Measurements from ENCODE around the gene RALGAPA2. TPM values are rescaled to one million over a fixed set of nuclear protein-coding genes. Genes with fewer than 3 reads are reported as not detected.

Gene RALGAPA2
- total and polyA plus RNA-seq, 7 donors, result 8.4 to 23.2 (median 18.5) TPM

DNA sequence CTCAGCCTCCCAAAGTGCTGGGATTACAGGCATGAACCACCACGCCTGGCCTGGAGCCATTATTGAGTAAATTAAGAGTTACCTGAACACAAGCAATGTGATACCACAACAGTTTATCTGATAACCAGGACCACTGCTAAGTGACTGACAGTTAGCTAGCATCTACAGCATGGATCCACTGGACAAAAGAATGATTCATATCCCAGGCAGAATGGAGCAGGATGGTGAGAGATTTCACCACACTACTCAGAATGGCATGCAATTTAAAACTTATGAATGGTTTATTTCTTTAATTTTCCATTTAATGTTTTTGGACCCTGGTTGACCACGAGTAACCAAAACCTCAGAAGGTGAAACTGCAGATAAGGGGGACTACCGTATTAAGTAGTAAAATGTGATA lies 48.6 kb downstream of the RALGAPA2 start:
- 86 to 91% methylated on average over 3 of the region's 3 CpGs for WGBS, 2 donors
- Histone ChIP-seq H3K36me3 (no peaks in the 10 kb centered on the region), H3K27me3 (no peaks in the 10 kb centered on the region), H3K27ac (no peak overlapping the region), H3K4me3 (no peak overlapping the region), H3K9me3 (no peaks in the 10 kb centered on the region), H3K4me1 (no peaks in the 10 kb centered on the region)
- intact Hi-C loops (cut with DNase I), result loop anchor here (5.0 kb wide), 1 partner anchor 158 kb away; no protein-coding TSS in a partner anchor
- no peak for DNase-seq
- TF ChIP-seq EP300 (IDR thresholded peaks at IDR 0.05), result no peak

DNA sequence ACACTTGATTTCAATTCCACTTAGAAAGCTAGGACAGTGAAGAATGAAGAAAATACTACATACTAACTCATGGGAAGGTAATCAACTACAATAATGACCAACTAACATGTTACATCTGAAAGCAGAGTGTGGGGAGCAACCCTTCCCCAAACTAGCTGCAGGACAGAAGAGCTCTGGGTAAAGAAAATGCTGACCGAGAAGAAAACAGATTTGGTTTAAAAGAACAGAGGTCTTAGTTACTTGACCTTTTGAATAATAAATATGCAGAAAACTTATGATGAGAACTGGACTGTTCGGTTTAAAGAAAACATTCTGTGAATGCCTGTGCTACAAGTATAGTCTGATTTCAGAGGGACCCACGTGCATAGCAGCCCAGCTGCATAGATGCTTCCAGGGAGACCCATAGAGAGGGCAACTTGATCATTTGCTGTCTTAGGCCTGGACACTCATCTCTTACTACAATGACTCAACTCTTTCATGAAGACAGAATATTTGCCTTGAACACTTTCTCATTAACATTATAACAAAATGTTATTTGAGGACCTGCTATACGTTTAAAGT lies 53.5 kb downstream of the RALGAPA2 start:
- intact Hi-C loops (cut with DNase I), result no loop called here
- TF ChIP-seq POLR2A (IDR thresholded peaks at IDR 0.05) (no peak), EP300 (IDR thresholded peaks at IDR 0.05) (no peak), POLR2AphosphoS5 (IDR thresholded peaks at IDR 0.05) (no peak), CTCF (IDR thresholded peaks at IDR 0.05) (no peak)
- no peaks in the 10 kb centered on the region for H3K36me3 ChIP-seq

GRCh38 chr20:20658123-20658522 lies 54.3 kb downstream of the RALGAPA2 start:
- intact Hi-C loops (cut with DNase I), result no loop called here
- TF ChIP-seq POLR2A (IDR thresholded peaks at IDR 0.05) (no peak), EP300 (IDR thresholded peaks at IDR 0.05) (no peak), POLR2AphosphoS5 (IDR thresholded peaks at IDR 0.05) (no peak), CTCF (IDR thresholded peaks at IDR 0.05) (no peak)
- H3K9me3 ChIP-seq, result no peaks in the 10 kb centered on the region
- H3K4me3 ChIP-seq, result no peak overlapping the region
- H3K4me1 ChIP-seq, result no peaks in the 10 kb centered on the region
- H3K27me3 ChIP-seq, result no peaks in the 10 kb centered on the region
- no peak overlapping the region for H3K27ac ChIP-seq
- no peak for DNase-seq
- H3K36me3 ChIP-seq, result no peaks in the 10 kb centered on the region

More for the DNA sequence above, 53.5 kb downstream of the RALGAPA2 start:
- Histone ChIP-seq H3K9me3 (no peaks in the 10 kb centered on the region), H3K4me3 (no peak overlapping the region), H3K27me3 (no peaks in the 10 kb centered on the region), H3K4me1 (no peaks in the 10 kb centered on the region), H3K27ac (no peak overlapping the region)
- WGBS, 2 donors, result 85 to 87% methylated on average over 4 of the region's 4 CpGs
- no peak for DNase-seq

DNA sequence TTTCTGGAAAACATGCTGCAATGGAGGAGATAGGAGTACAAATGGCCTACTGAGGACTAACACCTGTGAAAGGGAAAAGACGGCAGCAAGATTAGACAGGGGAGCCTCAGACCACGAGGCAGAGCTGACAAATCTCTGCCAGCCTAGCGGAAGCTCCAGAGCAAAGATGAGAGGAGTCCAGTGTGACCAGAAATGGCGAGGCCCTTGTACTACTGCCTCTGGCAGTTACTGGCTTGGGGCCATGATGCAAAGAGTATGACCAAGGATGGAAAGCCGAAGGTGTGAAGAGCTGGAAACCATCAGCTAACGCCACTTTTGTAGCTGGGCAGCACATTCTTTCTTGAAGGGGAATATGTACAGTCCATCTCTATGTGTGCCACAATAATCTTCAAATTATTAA lies 55.4 kb downstream of the RALGAPA2 start:
- Histone ChIP-seq H3K27me3 (no peaks in the 10 kb centered on the region), H3K9me3 (no peaks in the 10 kb centered on the region), H3K27ac (no peak overlapping the region), H3K36me3 (no peaks in the 10 kb centered on the region), H3K4me3 (no peak overlapping the region), H3K4me1 (no peaks in the 10 kb centered on the region)
- WGBS, 2 donors, result 96% methylated on average over 6 of the region's 6 CpGs
- TF ChIP-seq CTCF (IDR thresholded peaks at IDR 0.05), result no peak
- no peak for TF ChIP-seq POLR2AphosphoS5 (IDR thresholded peaks at IDR 0.05)
- TF ChIP-seq EP300 (IDR thresholded peaks at IDR 0.05), result no peak
- TF ChIP-seq POLR2A (IDR thresholded peaks at IDR 0.05), result no peak
- no peak for DNase-seq
- intact Hi-C loops (cut with DNase I), result no loop called here

DNA sequence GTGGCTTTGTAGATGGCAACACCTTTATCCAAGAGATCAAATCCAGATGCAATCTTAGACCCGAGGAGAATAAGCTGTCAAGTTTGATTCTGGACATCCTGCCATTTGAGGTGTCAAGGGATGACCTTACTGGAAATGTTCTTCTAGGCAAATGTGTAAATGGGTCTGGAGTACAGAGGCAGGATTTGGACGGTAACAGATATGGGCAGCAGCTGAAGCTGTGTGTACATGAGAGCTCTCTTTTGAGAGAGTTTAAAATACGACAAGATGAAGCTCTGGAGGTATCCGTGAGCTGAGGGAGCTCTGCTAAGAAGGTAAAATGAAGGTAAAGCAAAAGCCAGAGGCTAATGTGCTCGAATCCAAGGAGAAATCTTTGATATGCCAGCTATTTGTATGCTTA lies 56.6 kb downstream of the RALGAPA2 start:
- intact Hi-C loops (cut with DNase I), result no loop called here
- H3K4me3 ChIP-seq, result no peak overlapping the region
- TF ChIP-seq EP300 (IDR thresholded peaks at IDR 0.05), result no peak
- no peak for TF ChIP-seq POLR2AphosphoS5 (IDR thresholded peaks at IDR 0.05)
- TF ChIP-seq CTCF (IDR thresholded peaks at IDR 0.05), result no peak
- no peak for TF ChIP-seq POLR2A (IDR thresholded peaks at IDR 0.05)
- H3K4me1 ChIP-seq, result no peaks in the 10 kb centered on the region
- 89 to 90% methylated on average over 5 of the region's 5 CpGs for WGBS, 2 donors
- H3K27ac ChIP-seq, result no peak overlapping the region
- H3K27me3 ChIP-seq, result no peaks in the 10 kb centered on the region
- no peak for DNase-seq
- H3K9me3 ChIP-seq, result no peaks in the 10 kb centered on the region
- H3K36me3 ChIP-seq, result no peaks in the 10 kb centered on the region
